HepG2 (cell line): ENCODE data around the gene RXFP2. TPM values are rescaled to one million over a fixed set of nuclear protein-coding genes. Genes with fewer than 3 reads are reported as not detected.

ENCODE experiments used
- ATAC-seq: fragments of 200-7000 bp; cut with Tn5 transposase; 3 replicates; pipeline ENCODE4 v1.9.1; 2020; ENCODE audit warnings: mild to moderate bottlenecking, moderate library complexity
- BruUV-seq: library from RNA; stranded (reverse); fragments of 400-500 nt; replicated peaks from 2 replicates; lab custom pipeline; 2021; lab: Mats Ljungman, UMichigan
- CTCF ChIA-PET: fragments of 300-600 bp; formaldehyde crosslinking; extraction: SDS; loops from one replicate; lab custom pipeline; 2021; ENCODE audit warnings: low total read pairs, inconsistent platforms, low intra/inter-chr PET ratio; lab: Yijun Ruan, JAX
- POLR2A ChIA-PET: fragments of 350-600 bp; sonication (Branson Sonifier 250); formaldehyde crosslinking; loops from one replicate; lab custom pipeline; 2020; ENCODE audit warnings: antibody characterized with exemption, inconsistent platforms; lab: Yijun Ruan, JAX
- DNase-seq: peaks from one replicate; pipeline ENCODE4 v3.0.0-alpha.2; 2015; ENCODE audit warnings: low spot score
- FAIRE-seq: peaks from 3 replicates; lab custom pipeline; 2011; peaks lifted over from hg19 to GRCh38; lab: Jason Lieb, UNC
- H2AFZ ChIP-seq: one replicate; pipeline ENCODE4 v1.6.1; 2011; ENCODE audit warnings: low read length, inconsistent platforms
- H3K27ac ChIP-seq: fragments of 300-600 bp; 3 replicates; pipeline ENCODE4 v1.8.0; 2011; ENCODE audit warnings: mixed run types, mild to moderate bottlenecking, mixed read lengths, low read length, inconsistent platforms; ENCODE audit not compliant: insufficient read depth; ENCODE audit errors: extremely low read length
- H3K27me3 ChIP-seq, 2 experiments: fragments of 200-600 bp in 1 of 2; 2 replicates in 1 of 2; 3 replicates in 1 of 2; pipeline versions ENCODE4 v1.6.0 to v1.8.0; 2011; ENCODE audit warnings: low read length in 2 of 2, mild to moderate bottlenecking in 2 of 2, moderate library complexity in 2 of 2, inconsistent platforms in 1 of 2; ENCODE audit not compliant: insufficient read depth in 2 of 2, control insufficient read depth in 1 of 2
- H3K36me3 ChIP-seq, 2 experiments: fragments of 200-600 bp in 1 of 2; replicated peaks in 1 of 2; 2 replicates in 1 of 2; 3 replicates in 1 of 2; pipeline versions ENCODE4 v1.5.1 to v1.8.0; 2011; ENCODE audit warnings: low read length in 2 of 2, inconsistent platforms in 1 of 2; ENCODE audit not compliant: insufficient read depth in 2 of 2, control insufficient read depth in 1 of 2
- H3K4me1 ChIP-seq: 2 replicates; pipeline ENCODE4 v1.5.1; 2012; ENCODE audit warnings: low read length, inconsistent platforms; ENCODE audit not compliant: insufficient read depth
- H3K4me2 ChIP-seq: 2 replicates; pipeline ENCODE4 v1.6.0; 2011; ENCODE audit warnings: low read depth, low read length, inconsistent platforms
- H3K4me3 ChIP-seq, 3 experiments: fragments of 200-600 bp in 1 of 3; sonication (generic), shearing (Covaris generic) in 1 of 3; replicated peaks in 1 of 3; 2 replicates each; pipeline ENCODE4 v1.5.1; 2011 to 2016; ENCODE audit warnings: low read length in 3 of 3, inconsistent platforms in 2 of 3, low read depth in 2 of 3, mild to moderate bottlenecking in 2 of 3, control low read depth in 1 of 3, mixed read lengths in 1 of 3; ENCODE audit not compliant: insufficient read depth in 1 of 3
- H3K79me2 ChIP-seq: one replicate; pipeline ENCODE4 v1.6.1; 2011; ENCODE audit warnings: low read length, inconsistent platforms; ENCODE audit not compliant: insufficient read depth
- H3K9ac ChIP-seq: 2 replicates; pipeline ENCODE4 v1.6.0; 2011; ENCODE audit warnings: mild to moderate bottlenecking, low read depth, low read length, inconsistent platforms; ENCODE audit not compliant: insufficient read depth
- H3K9me3 ChIP-seq: 2 replicates; pipeline ENCODE4 v1.5.1; 2012; ENCODE audit warnings: mild to moderate bottlenecking, low read length
- H4K20me1 ChIP-seq: 2 replicates; pipeline ENCODE4 v1.6.0; 2011; ENCODE audit warnings: inconsistent platforms, mild to moderate bottlenecking, low read length, moderate library complexity; ENCODE audit not compliant: insufficient read depth
- GABPA ChIP-seq, 2 experiments: IDR thresholded peaks; 2 replicates each; pipeline ENCODE4 v1.6.1; 2011 to 2016; ENCODE audit warnings: low read depth in 2 of 2, low read length in 1 of 2, missing biosample characterization in 1 of 2, missing genetic modification characterization in 1 of 2
- GTF3A ChIP-seq: sonication (generic); formaldehyde crosslinking; conservative IDR thresholded peaks from 2 replicates; pipeline ENCODE4 v1.4.0; 2020; ENCODE audit warnings: mild to moderate bottlenecking, missing genetic modification reagents
- JUN ChIP-seq: sonication (generic); formaldehyde crosslinking; IDR thresholded peaks from 2 replicates; pipeline ENCODE4 v1.4.0; 2020; ENCODE audit warnings: mild to moderate bottlenecking, missing genetic modification reagents
- KLF16 ChIP-seq, 2 experiments: sonication (generic) in 1 of 2; formaldehyde crosslinking in 1 of 2; IDR thresholded peaks; 2 replicates each; pipeline versions ENCODE4 v1.6.1 to v1.8.0; 2016 to 2023; ENCODE audit warnings: missing genetic modification reagents in 2 of 2, missing compliant biosample characterization in 1 of 2
- MAF1 ChIP-seq: sonication (generic); formaldehyde crosslinking; IDR thresholded peaks from 2 replicates; pipeline ENCODE4 v1.5.0; 2020; ENCODE audit warnings: missing genetic modification reagents, borderline replicate concordance
- MAZ ChIP-seq, 2 experiments: sonication (generic) in 1 of 2; formaldehyde crosslinking in 1 of 2; IDR thresholded peaks; 2 replicates each; pipeline versions ENCODE4 v1.5.0 to v1.6.1; 2012 to 2020; ENCODE audit warnings: low read depth in 2 of 2, mild to moderate bottlenecking in 2 of 2, borderline replicate concordance in 1 of 2, improper control_type of control experiment in 1 of 2, low read length in 1 of 2, missing genetic modification reagents in 1 of 2, moderate library complexity in 1 of 2
- MXD4 ChIP-seq: IDR thresholded peaks from 2 replicates; pipeline ENCODE4 v1.6.1; 2016; ENCODE audit warnings: mild to moderate bottlenecking, missing biosample characterization, missing genetic modification reagents
- PTBP1 ChIP-seq: fragments of 200-400 bp; formaldehyde crosslinking; IDR thresholded peaks from 2 replicates; pipeline ENCODE4 v1.6.1; 2018; ENCODE audit warnings: low read length, low read depth; ENCODE audit not compliant: poor library complexity, severe bottlenecking
- SMAD3 ChIP-seq: sonication (generic); formaldehyde crosslinking; IDR thresholded peaks from 2 replicates; pipeline ENCODE4 v1.4.0; 2020; ENCODE audit warnings: missing genetic modification reagents
- SOX13 ChIP-seq, 3 experiments: fragments of 450-650 bp in 1 of 3; sonication (generic) in 1 of 3; formaldehyde crosslinking in 1 of 3; IDR thresholded peaks in 2 of 3; conservative IDR thresholded peaks in 1 of 3; 2 replicates each; pipeline versions ENCODE4 v1.5.0 to v1.6.1; 2016 to 2020; ENCODE audit warnings: antibody characterized with exemption in 1 of 3, mild to moderate bottlenecking in 1 of 3, missing compliant biosample characterization in 1 of 3, missing genetic modification reagents in 1 of 3, moderate library complexity in 1 of 3
- ZIK1 ChIP-seq: sonication (generic); formaldehyde crosslinking; IDR thresholded peaks from 2 replicates; pipeline ENCODE4 v1.5.0; 2020; ENCODE audit warnings: mild to moderate bottlenecking, low read depth, missing genetic modification reagents, borderline replicate concordance
- ZNF121 ChIP-seq: sonication (generic); formaldehyde crosslinking; IDR thresholded peaks from 2 replicates; pipeline ENCODE4 v1.5.0; 2020; ENCODE audit warnings: mild to moderate bottlenecking, missing genetic modification reagents
- ZNF143 ChIP-seq: sonication (generic); formaldehyde crosslinking; IDR thresholded peaks from 2 replicates; pipeline ENCODE4 v1.4.0; 2020; ENCODE audit warnings: missing genetic modification reagents
- WGBS: methylation state at CpG from one replicate; pipeline ENCODE4 v1.1.6; 2017; ENCODE audit warnings: low lambda C conversion rate; 5-methylcytosine and 5-hydroxymethylcytosine counted together
- in situ Hi-C: cut with HindIII; loops from 2 replicates; pipeline ENCODE4 v1.10.0; 2017; ENCODE audit warnings: low pct_unique_long_range_greater_than_20kb; ENCODE audit not compliant: extremely low pct_ligation_motif_present
- intact Hi-C: fragments of 100-400 bp; cut with micrococcal nuclease; formaldehyde crosslinking; loops from one replicate; pipeline ENCODE4 v1.10.0; 2022; ENCODE audit not compliant: unreplicated experiment
- polyA plus RNA-seq, 8 experiments: library from polyadenylated mRNA; depleted of rRNA in 3 of 8; stranded (reverse) in 7 of 8; unstranded in 1 of 8; fragments of >200 nt; fragmentation: Illumina TruSeq in 4 of 8; extraction: Trizol in 4 of 8; gene quantifications; 2 replicates each; pipeline versions ENCODE4 v1.2.1 to v1.2.3, GENCODE V29; 2011 to 2016; ENCODE audit warnings: low read depth in 4 of 8, missing spikeins in 1 of 8, mixed read lengths in 1 of 8; ENCODE audit not compliant: insufficient read depth in 1 of 8
- total RNA-seq, 5 experiments: library from RNA; depleted of rRNA; stranded (reverse); fragments of >200 nt; fragmentation: Illumina TruSeq; extraction: Trizol; gene quantifications; 2 replicates each; pipeline ENCODE4 v1.2.3, GENCODE V29; 2016; ENCODE audit warnings: low read depth in 1 of 5
- TF ChIP-seq, protein P1 (sequence below): fragments of 450-650 bp; IDR thresholded peaks from 2 replicates; pipeline ENCODE4 v1.6.1; 2017; ENCODE audit warnings: mild to moderate bottlenecking
- TF ChIP-seq, protein P2 (sequence below): sonication (generic); formaldehyde crosslinking; IDR thresholded peaks from 2 replicates; pipeline ENCODE4 v1.8.0; 2022; ENCODE audit warnings: low read depth, missing genetic modification reagents
- TF ChIP-seq, protein P3 (sequence below): sonication (generic); formaldehyde crosslinking; IDR thresholded peaks from 2 replicates; pipeline ENCODE4 v1.4.0; 2020; ENCODE audit warnings: missing genetic modification reagents

RXFP2 gene
- total and polyA plus RNA-seq, 2 of the 13 experiments (the other 11 are each of a cell fraction or from before 2014, with no cell fraction given): not detected

DNA sequence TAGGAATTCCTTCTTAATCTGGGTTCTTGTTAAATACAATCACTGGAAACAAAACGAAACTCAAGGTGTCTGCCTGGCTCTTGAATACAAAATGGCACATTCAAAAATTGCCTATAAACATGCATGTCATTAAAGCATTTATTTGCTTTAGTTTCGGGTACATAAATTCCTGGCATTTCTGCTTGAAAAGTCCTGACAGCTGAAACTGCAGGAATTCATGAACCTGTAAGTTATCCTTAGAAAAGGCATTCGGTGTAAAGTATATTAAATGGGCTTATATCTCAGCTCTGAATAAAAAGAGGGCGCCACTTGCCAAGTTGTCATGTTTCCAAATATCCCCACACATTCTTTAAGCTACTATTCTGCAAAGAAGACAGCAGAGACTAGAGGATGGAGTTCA, 32.9 kb downstream of the RXFP2 start:
- H3K4me2 ChIP-seq: no peak overlapping the region
- POLR2A ChIA-PET: no interaction called here
- H3K9me3 ChIP-seq: no peaks in the 10 kb centered on the region
- H3K36me3 ChIP-seq: no peaks in the 10 kb centered on the region
- no peak overlapping the region for H3K4me3 ChIP-seq
- DNase-seq (no peak), FAIRE-seq (no peak), ATAC-seq (no peak)
- intact Hi-C loops (no loop called here), in situ Hi-C loops (no loop called here)
- no TSS peak for BruUV-seq
- no peaks in the 10 kb centered on the region for H3K27me3 ChIP-seq
- 0% methylated on average over 4 of the region's 4 CpGs for WGBS
- H3K79me2 ChIP-seq: no peaks in the 10 kb centered on the region
- CTCF ChIA-PET: no interaction called here
- H3K9ac ChIP-seq: no peak overlapping the region
- no peaks in the 10 kb centered on the region for H3K4me1 ChIP-seq
- H2AFZ ChIP-seq: no peak overlapping the region
- no peak overlapping the region for H3K27ac ChIP-seq
- no peaks in the 10 kb centered on the region for H4K20me1 ChIP-seq
- TF ChIP-seq MXD4 (CRISPR knock-in tag): no peak
- TF ChIP-seq KLF16 (CRISPR knock-in tag; IDR thresholded peaks at IDR 0.05): no peak
- TF ChIP-seq, protein P1, sequence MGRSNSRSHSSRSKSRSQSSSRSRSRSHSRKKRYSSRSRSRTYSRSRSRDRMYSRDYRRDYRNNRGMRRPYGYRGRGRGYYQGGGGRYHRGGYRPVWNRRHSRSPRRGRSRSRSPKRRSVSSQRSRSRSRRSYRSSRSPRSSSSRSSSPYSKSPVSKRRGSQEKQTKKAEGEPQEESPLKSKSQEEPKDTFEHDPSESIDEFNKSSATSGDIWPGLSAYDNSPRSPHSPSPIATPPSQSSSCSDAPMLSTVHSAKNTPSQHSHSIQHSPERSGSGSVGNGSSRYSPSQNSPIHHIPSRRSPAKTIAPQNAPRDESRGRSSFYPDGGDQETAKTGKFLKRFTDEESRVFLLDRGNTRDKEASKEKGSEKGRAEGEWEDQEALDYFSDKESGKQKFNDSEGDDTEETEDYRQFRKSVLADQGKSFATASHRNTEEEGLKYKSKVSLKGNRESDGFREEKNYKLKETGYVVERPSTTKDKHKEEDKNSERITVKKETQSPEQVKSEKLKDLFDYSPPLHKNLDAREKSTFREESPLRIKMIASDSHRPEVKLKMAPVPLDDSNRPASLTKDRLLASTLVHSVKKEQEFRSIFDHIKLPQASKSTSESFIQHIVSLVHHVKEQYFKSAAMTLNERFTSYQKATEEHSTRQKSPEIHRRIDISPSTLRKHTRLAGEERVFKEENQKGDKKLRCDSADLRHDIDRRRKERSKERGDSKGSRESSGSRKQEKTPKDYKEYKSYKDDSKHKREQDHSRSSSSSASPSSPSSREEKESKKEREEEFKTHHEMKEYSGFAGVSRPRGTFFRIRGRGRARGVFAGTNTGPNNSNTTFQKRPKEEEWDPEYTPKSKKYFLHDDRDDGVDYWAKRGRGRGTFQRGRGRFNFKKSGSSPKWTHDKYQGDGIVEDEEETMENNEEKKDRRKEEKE: no peak
- TF ChIP-seq ZNF121: no peak
- no peak for TF ChIP-seq SMAD3 (CRISPR knock-in tag)
- no peak for TF ChIP-seq MAZ (IDR thresholded peaks at IDR 0.05; ENCODE audit: borderline replicate concordance, low read depth, low read length)
- TF ChIP-seq MAZ (CRISPR knock-in tag; IDR thresholded peaks at IDR 0.05; ENCODE audit: low read depth): no peak
- no peak for TF ChIP-seq ZIK1 (CRISPR knock-in tag)
- TF ChIP-seq GABPA (IDR thresholded peaks at IDR 0.05; ENCODE audit: low read depth, low read length): no peak
- TF ChIP-seq GABPA (CRISPR knock-in tag; IDR thresholded peaks at IDR 0.05; ENCODE audit: low read depth): no peak
- no peak for TF ChIP-seq ZNF143
- no peak for TF ChIP-seq MAF1 (CRISPR knock-in tag)
- TF ChIP-seq, protein P2, sequence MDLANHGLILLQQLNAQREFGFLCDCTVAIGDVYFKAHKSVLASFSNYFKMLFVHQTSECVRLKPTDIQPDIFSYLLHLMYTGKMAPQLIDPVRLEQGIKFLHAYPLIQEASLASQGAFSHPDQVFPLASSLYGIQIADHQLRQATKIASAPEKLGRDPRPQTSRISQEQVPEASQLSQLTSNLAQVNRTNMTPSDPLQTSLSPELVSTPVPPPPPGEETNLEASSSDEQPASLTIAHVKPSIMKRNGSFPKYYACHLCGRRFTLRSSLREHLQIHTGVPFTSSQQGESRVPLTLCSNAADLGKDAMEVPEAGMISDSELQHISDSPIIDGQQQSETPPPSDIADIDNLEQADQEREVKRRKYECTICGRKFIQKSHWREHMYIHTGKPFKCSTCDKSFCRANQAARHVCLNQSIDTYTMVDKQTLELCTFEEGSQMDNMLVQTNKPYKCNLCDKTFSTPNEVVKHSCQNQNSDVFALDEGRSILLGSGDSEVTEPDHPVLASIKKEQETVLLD (CRISPR knock-in tag): no peak
- TF ChIP-seq JUN: no peak
- TF ChIP-seq GTF3A: no peak
- TF ChIP-seq SOX13 (IDR thresholded peaks at IDR 0.05): no peak
- no peak for TF ChIP-seq SOX13 (CRISPR knock-in tag; conservative IDR thresholded peaks at IDR 0.05 in 1 of 2, IDR thresholded peaks at IDR 0.05 in 1 of 2)
- no peak for TF ChIP-seq PTBP1
- TF ChIP-seq, protein P3, sequence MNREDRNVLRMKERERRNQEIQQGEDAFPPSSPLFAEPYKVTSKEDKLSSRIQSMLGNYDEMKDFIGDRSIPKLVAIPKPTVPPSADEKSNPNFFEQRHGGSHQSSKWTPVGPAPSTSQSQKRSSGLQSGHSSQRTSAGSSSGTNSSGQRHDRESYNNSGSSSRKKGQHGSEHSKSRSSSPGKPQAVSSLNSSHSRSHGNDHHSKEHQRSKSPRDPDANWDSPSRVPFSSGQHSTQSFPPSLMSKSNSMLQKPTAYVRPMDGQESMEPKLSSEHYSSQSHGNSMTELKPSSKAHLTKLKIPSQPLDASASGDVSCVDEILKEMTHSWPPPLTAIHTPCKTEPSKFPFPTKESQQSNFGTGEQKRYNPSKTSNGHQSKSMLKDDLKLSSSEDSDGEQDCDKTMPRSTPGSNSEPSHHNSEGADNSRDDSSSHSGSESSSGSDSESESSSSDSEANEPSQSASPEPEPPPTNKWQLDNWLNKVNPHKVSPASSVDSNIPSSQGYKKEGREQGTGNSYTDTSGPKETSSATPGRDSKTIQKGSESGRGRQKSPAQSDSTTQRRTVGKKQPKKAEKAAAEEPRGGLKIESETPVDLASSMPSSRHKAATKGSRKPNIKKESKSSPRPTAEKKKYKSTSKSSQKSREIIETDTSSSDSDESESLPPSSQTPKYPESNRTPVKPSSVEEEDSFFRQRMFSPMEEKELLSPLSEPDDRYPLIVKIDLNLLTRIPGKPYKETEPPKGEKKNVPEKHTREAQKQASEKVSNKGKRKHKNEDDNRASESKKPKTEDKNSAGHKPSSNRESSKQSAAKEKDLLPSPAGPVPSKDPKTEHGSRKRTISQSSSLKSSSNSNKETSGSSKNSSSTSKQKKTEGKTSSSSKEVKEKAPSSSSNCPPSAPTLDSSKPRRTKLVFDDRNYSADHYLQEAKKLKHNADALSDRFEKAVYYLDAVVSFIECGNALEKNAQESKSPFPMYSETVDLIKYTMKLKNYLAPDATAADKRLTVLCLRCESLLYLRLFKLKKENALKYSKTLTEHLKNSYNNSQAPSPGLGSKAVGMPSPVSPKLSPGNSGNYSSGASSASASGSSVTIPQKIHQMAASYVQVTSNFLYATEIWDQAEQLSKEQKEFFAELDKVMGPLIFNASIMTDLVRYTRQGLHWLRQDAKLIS: no peak
